ENCODE data around the gene GAP43. TPM values are rescaled to one million over a fixed set of nuclear protein-coding genes. Genes with fewer than 3 reads are reported as not detected.

GAP43 gene
- polyA plus RNA-seq, 4 donors, result 0.26 to 1.5 (median 0.64) TPM

- DNase-seq (ENCODE audit: low read depth in 4 of 4, low spot score in 2 of 4), result no peak
These were observed 36.2 kb downstream of the GAP43 start for GRCh38 chr3:115659253-115660220.

GRCh38 chr3:115660646-115661337 is 37.5 kb downstream of the GAP43 start:
- no peak for DNase-seq (ENCODE audit: low read depth in 4 of 4, low spot score in 2 of 4)

GRCh38 chr3:115662356-115662755 is 39.0 kb downstream of the GAP43 start:
- no peak for DNase-seq (ENCODE audit: low read depth in 4 of 4, low spot score in 2 of 4)

- no peak for DNase-seq (ENCODE audit: low read depth in 4 of 4, low spot score in 2 of 4)
These were observed 40.1 kb downstream of the GAP43 start for GRCh38 chr3:115663414-115663813.

GRCh38 chr3:115666081-115666480 is 42.8 kb downstream of the GAP43 start:
- DNase-seq (ENCODE audit: low read depth in 4 of 4, low spot score in 2 of 4), result no peak

- no peak for DNase-seq (ENCODE audit: low read depth in 4 of 4, low spot score in 2 of 4)
These were observed 43.8 kb downstream of the GAP43 start for GRCh38 chr3:115666920-115667737.

- DNase-seq (ENCODE audit: low read depth in 4 of 4, low spot score in 2 of 4), result no peak
These were observed 44.4 kb downstream of the GAP43 start for GRCh38 chr3:115667738-115668065.

- no peak for DNase-seq (ENCODE audit: low read depth in 4 of 4, low spot score in 2 of 4)
These were observed 47.6 kb downstream of the GAP43 start for GRCh38 chr3:115670911-115671310.

GRCh38 chr3:115671761-115672455 is 48.6 kb downstream of the GAP43 start:
- no peak for DNase-seq (ENCODE audit: low read depth in 4 of 4, low spot score in 2 of 4)

- DNase-seq (ENCODE audit: low read depth in 4 of 4, low spot score in 2 of 4), result no peak
These were observed 50.6 kb downstream of the GAP43 start for GRCh38 chr3:115673881-115674280.

- DNase-seq (ENCODE audit: low read depth in 4 of 4, low spot score in 2 of 4), result no peak
These were observed 53.0 kb downstream of the GAP43 start for GRCh38 chr3:115676336-115676735.

- DNase-seq (ENCODE audit: low read depth in 4 of 4, low spot score in 2 of 4), result no peak
These were observed 57.6 kb downstream of the GAP43 start for GRCh38 chr3:115680803-115681345.

GRCh38 chr3:115681736-115682135 is 58.4 kb downstream of the GAP43 start:
- DNase-seq (ENCODE audit: low read depth in 4 of 4, low spot score in 2 of 4), result no peak

GRCh38 chr3:115683305-115683704 is 60.0 kb downstream of the GAP43 start:
- DNase-seq (ENCODE audit: low read depth in 4 of 4, low spot score in 2 of 4), result no peak

- DNase-seq (ENCODE audit: low read depth in 4 of 4, low spot score in 2 of 4), result no peak
These were observed 60.5 kb downstream of the GAP43 start for GRCh38 chr3:115683773-115684172.

GRCh38 chr3:115685097-115685496 is 61.8 kb downstream of the GAP43 start:
- no peak for DNase-seq (ENCODE audit: low read depth in 4 of 4, low spot score in 2 of 4)

- DNase-seq (ENCODE audit: low read depth in 4 of 4, low spot score in 2 of 4), result no peak
These were observed 64.4 kb downstream of the GAP43 start for GRCh38 chr3:115687721-115688120.

- DNase-seq (ENCODE audit: low read depth in 4 of 4, low spot score in 2 of 4), result no peak
These were observed 65.1 kb downstream of the GAP43 start for GRCh38 chr3:115688418-115688817.

GRCh38 chr3:115689928-115690327 is 66.6 kb downstream of the GAP43 start:
- no peak for DNase-seq (ENCODE audit: low read depth in 4 of 4, low spot score in 2 of 4)

GRCh38 chr3:115691964-115692363 is 68.7 kb downstream of the GAP43 start:
- DNase-seq (ENCODE audit: low read depth in 4 of 4, low spot score in 2 of 4), result no peak

Data from left renal cortex interstitium (tissue), 4 donors.